SU-DHL-6 (cell line): ENCODE results near the gene NRG3.
"Not testable (repeated sequence)": the region's sequence is repeated elsewhere in the genome, so short reads cannot be mapped to it uniquely, and the experiment has no call there.

ENCODE experiments used
- H2AFZ ChIP-seq: fragments of 200-600 bp; sonication (generic); 2 replicates; pipeline ENCODE4 v1.6.1; 2014; ENCODE audit warnings: low read depth, mild to moderate bottlenecking, moderate library complexity, mixed read lengths, antibody characterized with exemption, low read length; ENCODE audit not compliant: severe bottlenecking
- H3F3A ChIP-seq: fragments of 200-600 bp; shearing (Covaris generic); 2 replicates; pipeline ENCODE4 v1.6.0; 2016; ENCODE audit warnings: antibody characterized with exemption, mild to moderate bottlenecking; ENCODE audit not compliant: insufficient read depth
- H3K27ac ChIP-seq: fragments of 200-600 bp; sonication (generic); 2 replicates; pipeline ENCODE4 v1.5.1; 2016; ENCODE audit warnings: low read depth, mild to moderate bottlenecking, low read length, moderate library complexity, mixed read lengths
- H3K27me3 ChIP-seq: fragments of 200-600 bp; sonication (generic), shearing (Covaris generic); 2 replicates; pipeline ENCODE4 v1.6.0; 2014; ENCODE audit warnings: mild to moderate bottlenecking, low read length
- H3K36me3 ChIP-seq: fragments of 200-600 bp; sonication (generic); 2 replicates; pipeline ENCODE4 v1.6.1; 2014; ENCODE audit warnings: mild to moderate bottlenecking, low read length, mixed read lengths
- H3K4me2 ChIP-seq: fragments of 300-600, 200-600 bp; shearing (Covaris generic), sonication (generic); 2 replicates; pipeline ENCODE4 v1.6.0; 2014; ENCODE audit warnings: low read length, low read depth, mild to moderate bottlenecking; ENCODE audit not compliant: poor library complexity, severe bottlenecking
- H3K4me3 ChIP-seq: fragments of 200-600 bp; sonication (generic); 2 replicates; pipeline ENCODE4 v1.5.1; 2014; ENCODE audit warnings: antibody characterized with exemption, low read length, mild to moderate bottlenecking, mixed read lengths; ENCODE audit not compliant: insufficient read depth, poor library complexity, severe bottlenecking
- H3K79me2 ChIP-seq: fragments of 200-600 bp; sonication (generic); 2 replicates; pipeline ENCODE4 v1.6.1; 2014; ENCODE audit warnings: mild to moderate bottlenecking, low read length, moderate library complexity; ENCODE audit not compliant: insufficient read depth
- H3K9ac ChIP-seq: fragments of 200-600 bp; sonication (generic); 2 replicates; pipeline ENCODE4 v1.7.0; 2014; ENCODE audit warnings: mild to moderate bottlenecking, low read length
- H3K9me2 ChIP-seq: fragments of 200-600 bp; sonication (generic); replicated peaks from 2 replicates; pipeline ENCODE4 v1.6.1; 2014; ENCODE audit warnings: low read length; ENCODE audit not compliant: insufficient read depth
- H3K9me3 ChIP-seq: fragments of 200-600 bp; sonication (generic); 2 replicates; pipeline ENCODE4 v1.6.1; 2014; ENCODE audit warnings: low read length, mixed read lengths; ENCODE audit not compliant: insufficient read depth
- H4K20me1 ChIP-seq: fragments of 200-600 bp; sonication (generic); 2 replicates; pipeline ENCODE4 v1.6.1; 2014; ENCODE audit warnings: low read depth, mild to moderate bottlenecking, antibody characterized with exemption, low read length, moderate library complexity, mixed read lengths
- EZH2phosphoT487 ChIP-seq: fragments of 200-600 bp; sonication (generic), shearing (Covaris generic); conservative IDR thresholded peaks from 2 replicates; pipeline ENCODE4 v1.6.1; 2018; ENCODE audit warnings: mild to moderate bottlenecking, antibody characterized with exemption, low read length, moderate library complexity, mixed read lengths
- TF ChIP-seq, protein P1 (sequence below): fragments of 200-600 bp; sonication (generic); IDR thresholded peaks from one replicate; pipeline ENCODE4 v1.5.1; 2017; ENCODE audit warnings: antibody characterized with exemption, mild to moderate bottlenecking, low read length, moderate library complexity; ENCODE audit not compliant: insufficient read depth, poor library complexity, severe bottlenecking

NRG3 gene

DNA sequence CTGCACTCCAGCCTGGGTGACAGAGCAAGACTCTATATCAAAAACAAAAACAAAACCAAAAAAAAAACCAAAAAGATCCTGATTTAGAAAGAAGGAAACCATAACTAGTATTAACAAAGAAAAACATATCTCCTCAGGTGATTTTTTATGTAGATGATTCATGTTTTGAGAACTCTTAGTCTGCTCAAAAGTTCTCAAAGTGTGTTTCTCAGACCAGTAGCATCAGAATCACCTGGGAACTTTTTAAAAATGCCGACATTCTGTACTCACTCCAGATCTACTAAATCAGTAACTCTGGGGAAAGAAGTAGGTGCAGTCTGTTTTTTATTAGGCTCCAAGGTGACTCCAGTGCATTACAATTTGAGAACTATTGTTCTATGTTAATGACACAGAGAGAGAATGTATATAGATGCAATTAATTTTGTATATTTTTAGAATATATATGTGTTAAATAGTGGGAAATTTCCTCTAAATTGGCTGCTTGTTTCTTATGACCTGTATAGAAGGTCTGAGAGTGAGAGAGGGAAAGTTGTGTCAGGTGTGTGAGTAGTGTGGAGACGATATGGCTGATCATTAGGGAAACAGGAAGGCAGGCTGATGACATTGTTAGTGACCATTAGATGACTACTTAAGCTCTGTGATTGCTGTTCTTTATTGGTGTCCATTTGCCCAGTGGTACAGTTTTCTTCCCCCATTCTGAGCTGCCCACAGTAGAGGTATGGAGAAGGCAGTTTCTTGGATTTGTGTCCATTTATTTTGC is 1075.0 kb downstream of the NRG3 start:
- no peak overlapping the region for H3K4me2 ChIP-seq
- no peak overlapping the region for H3K27ac ChIP-seq
- H3F3A ChIP-seq = no peaks in the 10 kb centered on the region
- no peak overlapping the region for H3K9ac ChIP-seq
- H2AFZ ChIP-seq = no peak overlapping the region
- no peaks in the 10 kb centered on the region for H3K79me2 ChIP-seq
- no peaks in the 10 kb centered on the region for H3K9me3 ChIP-seq
- no peaks in the 10 kb centered on the region for H3K36me3 ChIP-seq
- H4K20me1 ChIP-seq = no peaks in the 10 kb centered on the region
- TF ChIP-seq EZH2phosphoT487 = no peak
- TF ChIP-seq, protein P1, sequence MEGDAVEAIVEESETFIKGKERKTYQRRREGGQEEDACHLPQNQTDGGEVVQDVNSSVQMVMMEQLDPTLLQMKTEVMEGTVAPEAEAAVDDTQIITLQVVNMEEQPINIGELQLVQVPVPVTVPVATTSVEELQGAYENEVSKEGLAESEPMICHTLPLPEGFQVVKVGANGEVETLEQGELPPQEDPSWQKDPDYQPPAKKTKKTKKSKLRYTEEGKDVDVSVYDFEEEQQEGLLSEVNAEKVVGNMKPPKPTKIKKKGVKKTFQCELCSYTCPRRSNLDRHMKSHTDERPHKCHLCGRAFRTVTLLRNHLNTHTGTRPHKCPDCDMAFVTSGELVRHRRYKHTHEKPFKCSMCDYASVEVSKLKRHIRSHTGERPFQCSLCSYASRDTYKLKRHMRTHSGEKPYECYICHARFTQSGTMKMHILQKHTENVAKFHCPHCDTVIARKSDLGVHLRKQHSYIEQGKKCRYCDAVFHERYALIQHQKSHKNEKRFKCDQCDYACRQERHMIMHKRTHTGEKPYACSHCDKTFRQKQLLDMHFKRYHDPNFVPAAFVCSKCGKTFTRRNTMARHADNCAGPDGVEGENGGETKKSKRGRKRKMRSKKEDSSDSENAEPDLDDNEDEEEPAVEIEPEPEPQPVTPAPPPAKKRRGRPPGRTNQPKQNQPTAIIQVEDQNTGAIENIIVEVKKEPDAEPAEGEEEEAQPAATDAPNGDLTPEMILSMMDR = no peak
- H3K9me2 ChIP-seq = no peaks in the 10 kb centered on the region
- H3K4me3 ChIP-seq = no peak overlapping the region
- H3K27me3 ChIP-seq = no peaks in the 10 kb centered on the region

DNA sequence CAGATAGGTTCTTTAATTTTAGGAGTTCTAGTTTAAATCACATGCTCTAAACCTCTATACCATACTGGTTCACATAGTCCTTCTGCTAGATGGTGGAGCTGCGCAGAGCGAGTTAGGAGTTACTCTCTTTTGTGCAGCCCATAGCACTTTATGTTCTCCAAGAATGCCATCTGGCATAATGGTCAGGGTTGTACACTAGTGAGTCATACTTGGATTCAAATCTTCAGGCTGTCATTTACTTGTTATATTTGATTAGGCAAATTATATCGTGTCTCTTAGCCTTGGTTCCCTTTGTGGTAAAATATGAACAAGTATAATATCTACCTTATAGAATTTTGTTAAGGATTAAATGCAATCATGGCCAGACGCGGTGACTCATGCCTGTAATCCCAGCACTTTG is 1078.3 kb downstream of the NRG3 start:
- Histone ChIP-seq H3K9me2 (no peaks in the 10 kb centered on the region), H3K36me3 (no peaks in the 10 kb centered on the region), H3K79me2 (no peaks in the 10 kb centered on the region), H2AFZ (no peak overlapping the region), H3K4me3 (no peak overlapping the region), H3K9me3 (no peaks in the 10 kb centered on the region), H3K9ac (no peak overlapping the region), H4K20me1 (no peaks in the 10 kb centered on the region), H3K27ac (no peak overlapping the region), H3K4me2 (no peak overlapping the region), H3K27me3 (no peaks in the 10 kb centered on the region), H3F3A (no peaks in the 10 kb centered on the region)
- TF ChIP-seq, protein P1 = no peak
- TF ChIP-seq EZH2phosphoT487 = no peak

DNA sequence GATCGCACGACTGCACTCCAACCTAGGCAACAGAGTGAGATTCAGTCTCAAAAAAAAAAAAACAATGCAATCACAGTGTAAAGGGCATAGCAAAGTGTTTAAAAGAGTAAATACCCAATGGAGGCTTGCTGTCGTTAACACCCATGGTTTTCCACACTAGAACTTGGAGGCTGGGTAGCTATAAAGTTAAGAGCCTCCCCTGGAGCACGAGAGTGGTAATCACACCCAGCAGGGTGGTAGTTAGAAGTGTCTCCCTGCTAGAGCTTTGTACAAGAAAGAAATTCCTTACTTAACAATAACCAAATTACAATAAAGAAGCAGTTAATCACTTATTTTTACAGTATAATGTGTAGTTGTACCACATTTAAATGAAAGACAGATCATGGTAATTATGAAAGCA is 1078.9 kb downstream of the NRG3 start:
- Histone ChIP-seq H3K79me2 (no peaks in the 10 kb centered on the region), H3K36me3 (no peaks in the 10 kb centered on the region), H3K4me3 (no peak overlapping the region), H3K9me2 (no peaks in the 10 kb centered on the region), H3F3A (no peaks in the 10 kb centered on the region), H4K20me1 (no peaks in the 10 kb centered on the region), H3K9me3 (no peaks in the 10 kb centered on the region), H3K27me3 (no peaks in the 10 kb centered on the region), H3K9ac (no peak overlapping the region), H3K4me2 (no peak overlapping the region), H3K27ac (no peak overlapping the region), H2AFZ (no peak overlapping the region)
- TF ChIP-seq EZH2phosphoT487 = no peak
- TF ChIP-seq, protein P1 = no peak

DNA sequence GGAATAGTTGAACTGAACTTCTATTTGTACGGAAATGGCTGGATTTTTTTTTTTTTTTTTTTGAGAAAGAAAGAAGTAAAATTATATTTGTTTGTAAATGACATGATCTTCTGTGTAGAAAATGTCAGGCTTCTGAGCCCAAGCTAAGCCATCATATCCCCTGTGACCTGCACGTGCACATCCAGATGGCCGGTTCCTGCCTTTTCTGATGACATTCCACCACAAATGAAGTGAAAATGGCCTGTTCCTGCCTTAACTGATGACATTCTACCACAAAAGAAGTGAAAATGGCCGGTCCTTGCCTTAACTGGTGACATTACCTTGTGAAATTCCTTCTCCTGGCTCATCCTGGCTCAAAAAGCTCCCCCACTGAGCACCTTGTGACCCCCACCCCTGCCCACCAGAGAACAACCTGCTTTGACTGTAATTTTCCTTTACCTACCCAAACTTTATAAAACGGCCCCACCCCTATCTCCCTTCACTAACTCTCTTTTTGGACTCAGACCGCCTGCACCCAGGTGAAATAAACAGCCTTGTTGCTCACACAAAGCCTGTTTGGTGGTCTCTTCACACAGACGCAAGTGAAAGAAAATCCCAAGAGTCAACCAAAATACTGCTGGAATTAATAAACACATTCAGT is 1085.5 kb downstream of the NRG3 start:
- not testable (repeated sequence) for H3K4me3 ChIP-seq, H3K9me3 ChIP-seq, H3K9me2 ChIP-seq, H3K4me2 ChIP-seq, H3F3A ChIP-seq, H3K27ac ChIP-seq, H2AFZ ChIP-seq, H3K36me3 ChIP-seq, H4K20me1 ChIP-seq, H3K9ac ChIP-seq, H3K27me3 ChIP-seq, H3K79me2 ChIP-seq
